ENCODE results near the gene ALDOA. TPM values are rescaled to one million over a fixed set of nuclear protein-coding genes. Genes with fewer than 3 reads are reported as not detected.
A peak's percentile ranks its signal among the peaks of the same experiment; 100 is the strongest.

The ALDOA gene
- total and polyA plus RNA-seq, 10 of the 15 experiments (the other 5 are each of a cell fraction or from before 2014, with no cell fraction given), result 218 to 2,339 (median 1,095) TPM

GRCh38 chr16:30096862-30097563 lies 31.5 kb downstream of the ALDOA start:
- Histone ChIP-seq H3K27me3 (replicated peaks in 1 of 2; ENCODE audit: control insufficient read depth in 2 of 2, insufficient read depth in 2 of 2, low read length in 1 of 2) (no peaks in the 10 kb centered on the region), H3K36me3 (ENCODE audit: control insufficient read depth in 2 of 2, insufficient read depth in 2 of 2, low read length in 1 of 2) (no peaks in the 10 kb centered on the region; a peak in 1 of 4 replicates), H3K4me1 (ENCODE audit: control insufficient read depth, insufficient read depth, low read length) (peaks cover 22% of the 10 kb centered on the region), H3K27ac (ENCODE audit: control insufficient read depth, insufficient read depth) (peak overlapping the region; percentile 77; the same call in 1 of the 2 replicates), H3K79me2 (ENCODE audit: control insufficient read depth, insufficient read depth, low read length) (peaks cover 2% of the 10 kb centered on the region; the same call in 1 of the 2 replicates), H2AFZ (ENCODE audit: control insufficient read depth, low read depth, low read length) (peak overlapping the region; percentile 76; the same call in 1 of the 2 replicates), H3K9ac (ENCODE audit: control insufficient read depth, insufficient read depth, low read length) (no peak overlapping the region), H3K9me3 (replicated peaks; ENCODE audit: control insufficient read depth, insufficient read depth, low read length) (peaks cover 15% of the 10 kb centered on the region), H3K4me3 (peak overlapping the region; percentile 8), H3K4me2 (ENCODE audit: control insufficient read depth, insufficient read depth) (peak overlapping the region; percentile 57), H4K20me1 (ENCODE audit: control insufficient read depth, insufficient read depth) (no peaks in the 10 kb centered on the region)
- WGBS (ENCODE audit: insufficient coverage, insufficient replicate concordance, low lambda C conversion rate, missing lambda C conversion rate), result 85% methylated on average over 18 of the region's 18 CpGs
- in situ Hi-C loops (cut with MboI), result loop anchor here (25.0 kb wide), 1 partner anchor 1790 kb away; no protein-coding TSS in a partner anchor
- no peak for FAIRE-seq
- no peak for ATAC-seq
- DNase-seq (ENCODE audit: low read depth, low spot score), result no peak
- SMC1A ChIA-PET (ENCODE audit: uncharacterized antibody, unreplicated experiment), result interaction anchor here (0.5 kb wide), 1 partner anchor 246 kb away, joined by 3 read pairs; no protein-coding TSS in a partner anchor
- POLR2A ChIA-PET, result no interaction called here
- RAD21 ChIA-PET (ENCODE audit: unreplicated experiment), result no interaction called here
- CTCF ChIA-PET, result interaction anchor here (0.7 to 1.2 kb wide), 3 partner anchors 15 to 41 kb away, joined by 3 read pairs; no protein-coding TSS in a partner anchor
- intact Hi-C loops (cut with micrococcal nuclease; ENCODE audit: unreplicated experiment), result loop anchor here (10.0 kb wide), 1 partner anchor 258 kb away; the partner anchor contains the start of gene CD2BP2
- BruUV-seq (replicated peaks), result no TSS peak
- no peak for TF ChIP-seq ZNF384 (IDR thresholded peaks at IDR 0.05; ENCODE audit: borderline replicate concordance, low read depth, low read length)
- TF ChIP-seq ZBTB40 (IDR thresholded peaks at IDR 0.05; ENCODE audit: borderline replicate concordance), result 0 out of 2 replicates have a peak, but pooled peaks have one; percentile 2
- no peak for TF ChIP-seq PML (IDR thresholded peaks at IDR 0.05; ENCODE audit: low read length)
- TF ChIP-seq RELB (IDR thresholded peaks at IDR 0.05; ENCODE audit: low read depth), result 0 out of 2 replicates have a peak, but pooled peaks have one; percentile 12
- TF ChIP-seq CBX3 (IDR thresholded peaks at IDR 0.05; ENCODE audit: borderline replicate concordance, low read depth), result no peak
- no peak for TF ChIP-seq WRNIP1 (IDR thresholded peaks at IDR 0.05; ENCODE audit: borderline replicate concordance, low read depth, low read length)
- TF ChIP-seq HCFC1 (IDR thresholded peaks at IDR 0.05; ENCODE audit: low read length), result no peak
- TF ChIP-seq MAX (IDR thresholded peaks at IDR 0.05; ENCODE audit: low read depth, low read length), result no peak
- TF ChIP-seq GATAD2B (conservative IDR thresholded peaks at IDR 0.05; ENCODE audit: low read depth), result no peak
- no peak for TF ChIP-seq ZZZ3 (IDR thresholded peaks at IDR 0.05; ENCODE audit: control insufficient read depth, insufficient read length, low read depth)
- no peak for TF ChIP-seq IKZF2 (IDR thresholded peaks at IDR 0.05)
- peak; percentile 95 for TF ChIP-seq MLLT1 (IDR thresholded peaks at IDR 0.05)
- TF ChIP-seq TARDBP (IDR thresholded peaks at IDR 0.05; ENCODE audit: borderline replicate concordance), result no peak
- no peak for TF ChIP-seq NBN (IDR thresholded peaks at IDR 0.05)

Data from GM12878 (cell line).